Mucosa of descending colon (tissue), 3 donors: ENCODE measurements around the gene LINGO1. TPM values are rescaled to one million over a fixed set of nuclear protein-coding genes. Genes with fewer than 3 reads are reported as not detected.

Experiments used
- ATAC-seq: fragments of 200-7000 bp; cut with Tn5 transposase; one replicate; pipeline ENCODE4 v1.9.1; 2020; ENCODE audit warnings: mild to moderate bottlenecking, moderate library complexity
- DNase-seq, 3 donors: peaks; one replicate each; pipeline ENCODE4 v3.0.0-alpha.2; 2020
- H3K36me3 ChIP-seq: fragments of 200-600 bp; one replicate; pipeline ENCODE4 v1.8.0; 2021; ENCODE audit warnings: low read depth, mild to moderate bottlenecking
- H3K4me1 ChIP-seq: fragments of 200-600 bp; one replicate; pipeline ENCODE4 v1.8.0; 2021; ENCODE audit warnings: low read depth, mild to moderate bottlenecking
- H3K4me3 ChIP-seq: fragments of 200-600 bp; one replicate; pipeline ENCODE4 v1.8.0; 2021; ENCODE audit warnings: mild to moderate bottlenecking
- H3K9me3 ChIP-seq: fragments of 200-600 bp; one replicate; pipeline ENCODE4 v1.8.0; 2021; ENCODE audit warnings: mild to moderate bottlenecking
- intact Hi-C, 2 donors: fragments of 100-400 bp; cut with DNase I in 1 of 2; cut with micrococcal nuclease in 1 of 2; formaldehyde crosslinking; loops; one replicate each; pipeline versions ENCODE4 v1.11.0 to v1.11.1; 2022; cut with DNase I, micrococcal nuclease
- total RNA-seq, 3 donors: library from RNA; stranded (reverse); fragmentation: NEBNext Ultra II Directional in 2 of 3; extraction: Animal tissue kit (Norgen Biotek cat#: 25700) in 2 of 3; gene quantifications; one replicate each; pipeline versions ENCODE4 v1.2.1 to v1.2.4, GENCODE V29; 2021 to 2023
- TF ChIP-seq, protein P1 (sequence below): fragments of 200-600 bp; IDR thresholded peaks from one replicate; pipeline ENCODE4 v1.8.0; 2022; ENCODE audit warnings: antibody characterized with exemption, mild to moderate bottlenecking
- donor health status: DM: no; HTN: no; CAD: no; lungs with moderate emphysema.
- donor health status: DM: no; HTN: no; CAD: no.
- donor health status: DM: no; HTN: yes; CAD: no.

The LINGO1 gene
- total RNA-seq, 3 donors from 2014 or later = 1.8 to 2.6 (median 1.9) TPM

DNA sequence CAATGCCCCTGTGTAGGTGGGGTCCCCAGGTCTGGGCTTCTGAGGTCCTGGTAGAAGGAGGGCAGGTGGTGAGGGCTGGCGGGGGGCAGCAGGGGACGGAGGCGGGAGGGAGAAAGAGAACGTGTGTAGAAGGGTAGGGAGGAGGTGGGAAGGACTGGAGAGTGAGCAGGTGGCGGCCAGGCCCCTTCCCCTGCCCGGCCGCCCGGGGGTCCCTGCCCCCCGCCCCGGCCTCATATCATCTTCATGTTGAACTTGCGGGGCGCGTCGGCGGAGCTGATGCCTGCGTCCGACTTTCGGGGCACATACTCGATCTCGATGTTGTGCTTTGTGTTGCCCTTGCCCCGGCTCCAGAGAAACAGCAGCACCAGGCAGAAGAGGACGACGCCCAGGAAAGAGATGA, 18.9 kb downstream of the LINGO1 start:
- H3K4me3 ChIP-seq = no peak overlapping the region
- no peak for DNase-seq
- intact Hi-C loops = no loop called here
- no peaks in the 10 kb centered on the region for H3K9me3 ChIP-seq
- peaks cover 20% of the 10 kb centered on the region for H3K4me1 ChIP-seq
- ATAC-seq = no peak
- TF ChIP-seq, protein P1, sequence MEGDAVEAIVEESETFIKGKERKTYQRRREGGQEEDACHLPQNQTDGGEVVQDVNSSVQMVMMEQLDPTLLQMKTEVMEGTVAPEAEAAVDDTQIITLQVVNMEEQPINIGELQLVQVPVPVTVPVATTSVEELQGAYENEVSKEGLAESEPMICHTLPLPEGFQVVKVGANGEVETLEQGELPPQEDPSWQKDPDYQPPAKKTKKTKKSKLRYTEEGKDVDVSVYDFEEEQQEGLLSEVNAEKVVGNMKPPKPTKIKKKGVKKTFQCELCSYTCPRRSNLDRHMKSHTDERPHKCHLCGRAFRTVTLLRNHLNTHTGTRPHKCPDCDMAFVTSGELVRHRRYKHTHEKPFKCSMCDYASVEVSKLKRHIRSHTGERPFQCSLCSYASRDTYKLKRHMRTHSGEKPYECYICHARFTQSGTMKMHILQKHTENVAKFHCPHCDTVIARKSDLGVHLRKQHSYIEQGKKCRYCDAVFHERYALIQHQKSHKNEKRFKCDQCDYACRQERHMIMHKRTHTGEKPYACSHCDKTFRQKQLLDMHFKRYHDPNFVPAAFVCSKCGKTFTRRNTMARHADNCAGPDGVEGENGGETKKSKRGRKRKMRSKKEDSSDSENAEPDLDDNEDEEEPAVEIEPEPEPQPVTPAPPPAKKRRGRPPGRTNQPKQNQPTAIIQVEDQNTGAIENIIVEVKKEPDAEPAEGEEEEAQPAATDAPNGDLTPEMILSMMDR = no peak
- no peaks in the 10 kb centered on the region for H3K36me3 ChIP-seq

DNA sequence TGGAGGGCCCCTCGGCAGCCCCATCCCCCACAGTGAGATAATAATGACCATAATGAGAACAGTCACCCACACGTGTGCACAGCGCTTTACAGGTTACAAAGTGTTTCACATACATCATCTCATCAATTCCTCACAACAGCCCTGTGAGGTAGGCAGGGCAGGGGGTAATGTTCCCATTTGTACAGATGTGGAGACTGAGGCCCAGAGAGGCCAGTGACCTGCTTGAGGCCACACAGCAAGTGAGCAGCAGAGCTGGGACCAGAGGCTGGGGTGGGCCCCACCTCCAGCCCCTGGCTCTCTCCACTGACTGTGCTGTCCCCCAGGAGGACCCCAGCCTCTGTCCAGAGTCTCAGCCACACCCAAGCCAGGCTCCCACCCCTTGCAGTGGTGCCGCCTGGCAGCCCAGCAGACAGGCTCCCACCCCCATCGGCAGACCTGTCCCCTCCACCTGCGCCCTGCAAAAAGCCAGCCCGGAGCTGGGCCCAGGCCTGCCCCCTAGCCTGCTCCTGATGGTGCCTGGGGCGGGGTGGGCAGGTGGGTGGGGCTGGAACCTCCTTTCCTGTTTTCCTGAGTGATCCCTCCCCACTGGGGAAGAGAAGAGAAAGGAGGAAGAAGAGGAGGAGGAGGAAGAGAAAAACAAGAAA, 19.6 kb downstream of the LINGO1 start:
- Histone ChIP-seq H3K36me3 (no peaks in the 10 kb centered on the region), H3K9me3 (no peaks in the 10 kb centered on the region), H3K4me1 (peaks cover 22% of the 10 kb centered on the region), H3K4me3 (no peak overlapping the region)
- intact Hi-C loops = no loop called here
- TF ChIP-seq, protein P1 = no peak
- DNase-seq (no peak), ATAC-seq (no peak)

DNA sequence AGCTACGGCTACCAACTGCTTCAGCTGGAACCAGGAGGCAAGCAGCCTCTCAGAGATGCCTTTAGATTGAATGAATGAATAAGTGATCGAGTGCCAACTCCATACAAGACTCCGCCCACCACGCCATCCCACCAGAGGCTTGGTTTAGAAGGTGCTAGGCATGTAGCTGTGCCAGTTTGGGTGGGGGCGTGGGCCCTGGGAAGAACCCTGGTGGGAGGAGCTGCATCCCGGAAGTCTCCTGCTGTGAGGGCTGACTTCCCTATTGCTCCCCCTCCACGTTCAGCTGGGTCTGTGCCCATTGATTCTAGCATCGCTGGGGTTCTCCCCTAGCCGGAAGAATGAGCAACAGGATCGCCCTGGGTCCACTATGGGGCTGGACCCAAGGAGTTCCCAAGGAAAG, 20.9 kb downstream of the LINGO1 start:
- H3K36me3 ChIP-seq = no peaks in the 10 kb centered on the region
- TF ChIP-seq, protein P1 = no peak
- intact Hi-C loops = no loop called here
- no peaks in the 10 kb centered on the region for H3K9me3 ChIP-seq
- H3K4me3 ChIP-seq = no peak overlapping the region
- DNase-seq = peak; percentile 70 to 86 (median 82)
- peak; percentile 71 for ATAC-seq
- H3K4me1 ChIP-seq = peaks cover 32% of the 10 kb centered on the region

DNA sequence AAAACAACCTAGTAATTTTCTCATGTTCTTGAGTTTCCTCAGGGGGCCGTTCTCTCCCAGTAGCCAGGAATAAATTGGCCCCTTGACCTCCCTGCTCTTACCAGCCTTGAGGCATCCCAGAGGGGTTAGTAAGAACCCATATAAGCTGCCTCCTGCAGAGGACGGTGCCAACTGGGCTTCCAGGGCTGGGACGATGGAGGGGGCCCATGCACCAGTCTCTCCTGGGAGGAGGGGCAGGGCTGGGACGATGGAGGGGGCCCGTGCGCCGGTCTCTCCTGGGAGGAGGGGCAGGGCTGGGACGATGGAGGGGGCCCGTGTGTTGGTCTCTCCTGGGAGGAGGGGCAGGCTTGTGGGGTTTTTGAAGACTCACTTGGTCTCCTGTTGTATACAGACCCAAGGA, 22.0 kb downstream of the LINGO1 start:
- Histone ChIP-seq H3K36me3 (no peaks in the 10 kb centered on the region), H3K4me1 (peaks cover 41% of the 10 kb centered on the region), H3K9me3 (no peaks in the 10 kb centered on the region), H3K4me3 (no peak overlapping the region)
- intact Hi-C loops = no loop called here
- TF ChIP-seq, protein P1 = no peak
- ATAC-seq = no peak
- no peak for DNase-seq

DNA sequence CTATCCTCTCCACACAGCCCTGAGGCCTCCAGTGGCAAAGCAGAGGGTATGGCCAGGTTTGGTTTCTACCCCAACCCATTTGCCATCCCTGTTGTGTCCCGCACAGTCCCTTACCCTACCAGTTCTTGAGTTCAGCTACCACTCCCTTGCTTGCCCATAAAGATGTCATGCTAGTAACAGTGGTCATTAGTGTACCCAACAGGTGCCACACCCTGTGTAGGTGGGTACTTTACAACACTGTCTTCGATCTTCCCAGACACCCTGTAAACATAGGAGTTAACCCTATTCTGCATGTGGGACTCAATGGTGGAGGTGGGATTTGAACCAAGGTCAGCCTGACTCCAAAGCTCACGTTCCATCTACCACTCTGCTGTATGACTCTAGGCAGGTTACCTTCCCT, 23.2 kb downstream of the LINGO1 start:
- TF ChIP-seq, protein P1 = no peak
- no peak overlapping the region for H3K4me3 ChIP-seq
- no peaks in the 10 kb centered on the region for H3K36me3 ChIP-seq
- no peaks in the 10 kb centered on the region for H3K9me3 ChIP-seq
- peaks cover 50% of the 10 kb centered on the region for H3K4me1 ChIP-seq
- ATAC-seq (peak; percentile 75), DNase-seq (peak in 2 of 3 donors; percentile 41 to 58)
- intact Hi-C loops = no loop called here

DNA sequence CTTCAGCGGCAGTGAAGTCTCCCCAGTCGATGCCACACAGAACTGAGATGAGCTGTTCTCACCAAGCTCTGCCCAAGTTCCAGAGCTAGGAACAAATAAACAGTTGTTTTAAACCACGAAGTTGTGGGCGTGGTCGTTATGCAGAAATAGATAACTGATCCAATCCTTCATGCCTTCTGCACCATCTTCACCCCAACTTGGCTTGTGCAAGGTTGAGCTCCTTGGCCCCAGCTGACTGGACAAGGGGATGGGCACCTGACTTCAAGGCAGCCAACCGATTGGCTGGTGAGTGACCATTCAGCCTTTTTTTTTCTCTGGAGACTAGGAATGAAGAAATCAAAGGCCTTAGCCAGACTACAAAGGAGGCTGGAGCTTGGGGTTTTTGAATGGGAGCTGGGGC, 23.9 kb downstream of the LINGO1 start:
- H3K36me3 ChIP-seq = no peaks in the 10 kb centered on the region
- H3K4me1 ChIP-seq = peaks cover 50% of the 10 kb centered on the region
- no peaks in the 10 kb centered on the region for H3K9me3 ChIP-seq
- no peak for ATAC-seq
- intact Hi-C loops = no loop called here
- TF ChIP-seq, protein P1 = no peak
- H3K4me3 ChIP-seq = no peak overlapping the region
- DNase-seq = peak in 1 of 3 donors; percentile 19
